22Rv1 (cell line): Measurements from ENCODE around the gene BBX.

Experiments
- CTCF ChIP-seq: fragments of 450-650 bp; IDR thresholded peaks from 2 replicates; pipeline ENCODE4 v1.5.1; 2017; ENCODE audit warnings: mild to moderate bottlenecking
- ZFX ChIP-seq: fragments of 450-650 bp; IDR thresholded peaks from 2 replicates; pipeline ENCODE4 v1.6.1; 2017; ENCODE audit warnings: antibody characterized with exemption, borderline replicate concordance

- TF ChIP-seq CTCF (no peak), ZFX (no peak)
Measured at GRCh38 chr3:107542665-107543064, 19.9 kb downstream of the BBX start.
